HG03469 (cell line): ENCODE data around the gene ZBTB20.

Source experiments
- ATAC-seq: cut with Tn5 transposase; IDR thresholded peaks from one replicate; pipeline ENCODE4 v1.9.1; 2021; ENCODE audit warnings: mild to moderate bottlenecking, moderate library complexity, moderate number of reproducible peaks; ENCODE audit not compliant: unreplicated experiment

The ZBTB20 gene

GRCh38 chr3:114428044-114428595, 719.0 kb downstream of the ZBTB20 start:
- peak; percentile 82 for ATAC-seq

- ATAC-seq = no peak
Measured at GRCh38 chr3:114427285-114428043, 719.6 kb downstream of the ZBTB20 start.

GRCh38 chr3:114424337-114424736, 722.8 kb downstream of the ZBTB20 start:
- ATAC-seq = no peak

- no peak for ATAC-seq
Measured at GRCh38 chr3:114421204-114421603, 725.9 kb downstream of the ZBTB20 start.

GRCh38 chr3:114420072-114420471, 727.0 kb downstream of the ZBTB20 start:
- no peak for ATAC-seq

- ATAC-seq = peak; percentile 44
Measured at GRCh38 chr3:114418724-114419543, 728.2 kb downstream of the ZBTB20 start.

GRCh38 chr3:114418107-114418506, 729.0 kb downstream of the ZBTB20 start:
- ATAC-seq = peak; percentile 79

- peak; percentile 4 for ATAC-seq
Measured at GRCh38 chr3:114417675-114418074, 729.4 kb downstream of the ZBTB20 start.

GRCh38 chr3:114417265-114417664, 729.8 kb downstream of the ZBTB20 start:
- ATAC-seq = no peak

GRCh38 chr3:114411811-114412803, 735.0 kb downstream of the ZBTB20 start:
- peak; percentile 75 for ATAC-seq

- ATAC-seq = no peak
Measured at GRCh38 chr3:114411190-114411668, 735.9 kb downstream of the ZBTB20 start.

- ATAC-seq = no peak
Measured at GRCh38 chr3:114408736-114409670, 738.1 kb downstream of the ZBTB20 start.

- ATAC-seq = no peak
Measured at GRCh38 chr3:114406922-114407321, 740.2 kb downstream of the ZBTB20 start.

GRCh38 chr3:114406286-114406685, 740.8 kb downstream of the ZBTB20 start:
- no peak for ATAC-seq

- ATAC-seq = peak; percentile 91
Measured at GRCh38 chr3:114405202-114405990, 741.7 kb downstream of the ZBTB20 start.

- no peak for ATAC-seq
Measured at GRCh38 chr3:114404590-114404989, 742.5 kb downstream of the ZBTB20 start.

GRCh38 chr3:114402838-114403237, 744.2 kb downstream of the ZBTB20 start:
- ATAC-seq = no peak

- ATAC-seq = no peak
Measured at GRCh38 chr3:114401346-114401745, 745.7 kb downstream of the ZBTB20 start.
